ENCODE results near the gene ASTN2. TPM values are rescaled to one million over a fixed set of nuclear protein-coding genes. Genes with fewer than 3 reads are reported as not detected.

Gene ASTN2
- total and polyA plus RNA-seq, 9 of the 15 experiments (the other 6 are each of a cell fraction or from before 2014, with no cell fraction given) = 0.56 to 3.5 (median 1.9) TPM

- Histone ChIP-seq H3K27ac (ENCODE audit: extremely low read depth, low read depth, low read length) (no peak overlapping the region), H4K20me1 (replicated peaks; ENCODE audit: control insufficient read depth, insufficient read depth, low read length) (no peaks in the 10 kb centered on the region), H3K4me2 (ENCODE audit: insufficient read depth, low read length) (no peak overlapping the region), H3K9ac (ENCODE audit: insufficient read depth in 1 of 2, low read depth in 2 of 2, low read length in 2 of 2) (no peak overlapping the region), H3K27me3 (ENCODE audit: control insufficient read depth in 2 of 2, insufficient read depth in 2 of 2, low read length in 2 of 2) (no peaks in the 10 kb centered on the region), H3K4me1 (replicated peaks in 1 of 2; ENCODE audit: control insufficient read depth in 2 of 2, insufficient read depth in 2 of 2, low read length in 2 of 2) (no peaks in the 10 kb centered on the region), H3K9me3 (replicated peaks; ENCODE audit: control insufficient read depth, insufficient read depth, low read depth, low read length) (no peaks in the 10 kb centered on the region; the same call in 1 of the 2 replicates), H3K4me3 (no peak overlapping the region), H3K79me2 (ENCODE audit: control insufficient read depth, insufficient read depth, low read length) (no peaks in the 10 kb centered on the region), H2AFZ (ENCODE audit: low read depth, low read length) (no peak overlapping the region), H3K9me1 (ENCODE audit: control insufficient read depth, insufficient read depth, low read length) (no peaks in the 10 kb centered on the region), H3K36me3 (ENCODE audit: control insufficient read depth, insufficient read depth, low read length) (no peaks in the 10 kb centered on the region)
- no peak for FAIRE-seq
- intact Hi-C loops (cut with micrococcal nuclease) = no loop called here
- DNase-seq (ENCODE audit: extremely low read depth in 1 of 4, low spot score in 3 of 4) = no peak
- no peak for ATAC-seq
- ChIA-PET POLR2A (no interaction called here), CTCF (ENCODE audit: low intra/inter-chr PET ratio) (interaction anchor here (1.0 kb wide), 1 partner anchor 18 kb away, joined by 4 read pairs; no protein-coding TSS in a partner anchor)
- WGBS (ENCODE audit: insufficient coverage, low coverage, missing lambda C conversion rate) = 0% methylated on average over 3 of the region's 3 CpGs
- no TSS peak for BruUV-seq (replicated peaks)
- in situ Hi-C loops (cut with MboI) = no loop called here
- TF ChIP-seq DNMT1 (IDR thresholded peaks at IDR 0.05) (no peak), SMAD4 (CRISPR knock-in tag; conservative IDR thresholded peaks at IDR 0.05) (no peak), SMARCB1 (IDR thresholded peaks at IDR 0.05; ENCODE audit: insufficient read length, low read depth) (no peak), STAT5B (CRISPR knock-in tag; IDR thresholded peaks at IDR 0.05) (no peak), ZNF75A (CRISPR knock-in tag; IDR thresholded peaks at IDR 0.05) (no peak), ZNF224 (CRISPR knock-in tag; IDR thresholded peaks at IDR 0.05) (no peak), BCLAF1 (IDR thresholded peaks at IDR 0.05; ENCODE audit: borderline replicate concordance in 1 of 2, control insufficient read depth in 1 of 2, low read depth in 2 of 2, low read length in 1 of 2) (no peak), ZBTB17 (CRISPR knock-in tag; IDR thresholded peaks at IDR 0.05) (no peak), MTA3 (IDR thresholded peaks at IDR 0.05; ENCODE audit: borderline replicate concordance) (no peak), BRCA1 (IDR thresholded peaks at IDR 0.05) (no peak), BRCA1 (CRISPR knock-in tag; IDR thresholded peaks at IDR 0.05) (no peak), ATF7 (IDR thresholded peaks at IDR 0.05) (no peak), ZNF253 (CRISPR knock-in tag; conservative IDR thresholded peaks at IDR 0.05) (no peak), ZNF77 (CRISPR knock-in tag; IDR thresholded peaks at IDR 0.05) (no peak), PTBP1 (IDR thresholded peaks at IDR 0.05; ENCODE audit: low read depth, low read length) (no peak)
- TF ChIP-seq, protein P1, sequence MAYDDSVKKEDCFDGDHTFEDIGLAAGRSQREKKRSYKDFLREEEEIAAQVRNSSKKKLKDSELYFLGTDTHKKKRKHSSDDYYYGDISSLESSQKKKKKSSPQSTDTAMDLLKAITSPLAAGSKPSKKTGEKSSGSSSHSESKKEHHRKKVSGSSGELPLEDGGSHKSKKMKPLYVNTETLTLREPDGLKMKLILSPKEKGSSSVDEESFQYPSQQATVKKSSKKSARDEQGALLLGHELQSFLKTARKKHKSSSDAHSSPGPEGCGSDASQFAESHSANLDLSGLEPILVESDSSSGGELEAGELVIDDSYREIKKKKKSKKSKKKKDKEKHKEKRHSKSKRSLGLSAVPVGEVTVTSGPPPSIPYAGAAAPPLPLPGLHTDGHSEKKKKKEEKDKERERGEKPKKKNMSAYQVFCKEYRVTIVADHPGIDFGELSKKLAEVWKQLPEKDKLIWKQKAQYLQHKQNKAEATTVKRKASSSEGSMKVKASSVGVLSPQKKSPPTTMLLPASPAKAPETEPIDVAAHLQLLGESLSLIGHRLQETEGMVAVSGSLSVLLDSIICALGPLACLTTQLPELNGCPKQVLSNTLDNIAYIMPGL (CRISPR knock-in tag; IDR thresholded peaks at IDR 0.05) = no peak
- TF ChIP-seq, protein P2, sequence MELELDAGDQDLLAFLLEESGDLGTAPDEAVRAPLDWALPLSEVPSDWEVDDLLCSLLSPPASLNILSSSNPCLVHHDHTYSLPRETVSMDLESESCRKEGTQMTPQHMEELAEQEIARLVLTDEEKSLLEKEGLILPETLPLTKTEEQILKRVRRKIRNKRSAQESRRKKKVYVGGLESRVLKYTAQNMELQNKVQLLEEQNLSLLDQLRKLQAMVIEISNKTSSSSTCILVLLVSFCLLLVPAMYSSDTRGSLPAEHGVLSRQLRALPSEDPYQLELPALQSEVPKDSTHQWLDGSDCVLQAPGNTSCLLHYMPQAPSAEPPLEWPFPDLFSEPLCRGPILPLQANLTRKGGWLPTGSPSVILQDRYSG (tag; conservative IDR thresholded peaks at IDR 0.05; ENCODE audit: low read depth) = no peak
- TF ChIP-seq, protein P3, sequence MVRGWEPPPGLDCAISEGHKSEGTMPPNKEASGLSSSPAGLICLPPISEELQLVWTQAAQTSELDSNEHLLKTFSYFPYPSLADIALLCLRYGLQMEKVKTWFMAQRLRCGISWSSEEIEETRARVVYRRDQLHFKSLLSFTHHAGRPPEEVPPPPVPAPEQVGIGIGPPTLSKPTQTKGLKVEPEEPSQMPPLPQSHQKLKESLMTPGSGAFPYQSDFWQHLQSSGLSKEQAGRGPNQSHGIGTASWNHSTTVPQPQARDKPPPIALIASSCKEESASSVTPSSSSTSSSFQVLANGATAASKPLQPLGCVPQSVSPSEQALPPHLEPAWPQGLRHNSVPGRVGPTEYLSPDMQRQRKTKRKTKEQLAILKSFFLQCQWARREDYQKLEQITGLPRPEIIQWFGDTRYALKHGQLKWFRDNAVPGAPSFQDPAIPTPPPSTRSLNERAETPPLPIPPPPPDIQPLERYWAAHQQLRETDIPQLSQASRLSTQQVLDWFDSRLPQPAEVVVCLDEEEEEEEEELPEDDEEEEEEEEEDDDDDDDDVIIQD (CRISPR knock-in tag; IDR thresholded peaks at IDR 0.05) = no peak
These were observed 43.2 kb upstream of the ASTN2 start for GRCh38 chr9:117458066-117458465.

All from K562 (cell line).